ENCODE results near the gene HSPA6. TPM values are rescaled to one million over a fixed set of nuclear protein-coding genes. Genes with fewer than 3 reads are reported as not detected.
"Not testable (repeated sequence)": the region's sequence is repeated elsewhere in the genome, so short reads cannot be mapped to it uniquely, and the experiment has no call there.

The HSPA6 gene
- 1 to 10 TPM in 2 of 4 donors, under 1 TPM in 2; 0.35 to 5.8 (median 0.91) TPM for total RNA-seq

DNA sequence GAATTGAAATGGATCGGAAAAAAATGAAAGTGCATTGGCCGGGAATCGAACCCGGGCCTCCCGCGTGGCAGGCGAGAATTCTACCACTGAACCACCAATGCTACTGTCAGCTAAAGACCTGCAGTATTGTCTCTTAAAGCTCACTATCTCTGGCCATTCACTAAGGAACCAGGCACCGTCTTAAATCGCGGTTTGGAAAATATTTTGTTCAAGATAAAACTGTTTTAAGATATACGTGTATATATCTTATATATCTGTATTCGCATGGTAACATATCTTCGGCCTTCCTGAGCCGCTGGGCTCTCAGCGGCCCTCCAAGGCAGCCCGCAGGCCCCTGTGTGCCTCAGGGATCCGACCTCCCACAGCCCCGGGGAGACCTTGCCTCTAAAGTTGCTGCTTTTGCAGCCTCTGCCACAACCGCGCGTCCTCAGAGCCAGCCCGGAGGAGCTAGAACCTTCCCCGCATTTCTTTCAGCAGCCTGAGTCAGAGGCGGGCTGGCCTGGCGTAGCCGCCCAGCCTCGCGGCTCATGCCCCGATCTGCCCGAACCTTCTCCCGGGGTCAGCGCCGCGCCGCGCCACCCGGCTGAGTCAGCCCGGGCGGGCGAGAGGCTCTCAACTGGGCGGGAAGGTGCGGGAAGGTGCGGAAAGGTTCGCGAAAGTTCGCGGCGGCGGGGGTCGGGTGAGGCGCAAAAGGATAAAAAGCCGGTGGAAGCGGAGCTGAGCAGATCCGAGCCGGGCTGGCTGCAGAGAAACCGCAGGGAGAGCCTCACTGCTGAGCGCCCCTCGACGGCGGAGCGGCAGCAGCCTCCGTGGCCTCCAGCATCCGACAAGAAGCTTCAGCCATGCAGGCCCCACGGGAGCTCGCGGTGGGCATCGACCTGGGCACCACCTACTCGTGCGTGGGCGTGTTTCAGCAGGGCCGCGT lies at the start of gene HSPA6:
Gene HSPA6 (plus strand): TSS at position 724 of the 925 bp plus-strand sequence. CDS start 119 bp downstream, at position 843.
- not testable (repeated sequence) for H3K36me3 ChIP-seq, H3K9me3 ChIP-seq, H3K27me3 ChIP-seq, H3K4me1 ChIP-seq
- DNase-seq: peak; percentile 73 to 77 (median 75)
- Histone ChIP-seq H3K4me3 (peak within 1 kb of the TSS; percentile 67 to 85 (median 72)), H3K27ac (peak within 1 kb of the TSS; percentile 68 to 81 (median 78))

DNA sequence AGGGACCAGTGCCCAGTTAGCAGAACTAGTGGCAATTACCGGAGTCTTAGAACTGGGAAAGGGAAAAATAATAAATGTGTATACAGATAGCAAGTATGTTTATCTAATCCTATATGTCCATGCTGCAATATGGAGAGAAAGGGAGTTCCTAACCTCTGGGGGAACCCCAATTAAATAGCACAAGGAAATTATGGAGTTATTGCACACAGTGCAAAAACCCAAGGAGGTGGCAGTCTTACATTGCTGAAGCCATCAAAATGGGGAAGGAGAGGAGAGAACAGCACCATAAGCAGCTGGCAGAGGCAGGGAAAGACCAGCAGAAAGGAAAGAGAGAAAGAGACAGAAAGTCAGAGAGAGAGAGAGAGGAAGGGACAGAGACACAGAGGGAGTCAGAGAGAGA lies 46.6 kb upstream of the HSPA6 start:
- not testable (repeated sequence) for H3K27me3 ChIP-seq, H3K9me3 ChIP-seq, H3K36me3 ChIP-seq, H3K27ac ChIP-seq, DNase-seq, H3K4me3 ChIP-seq, H3K4me1 ChIP-seq

DNA sequence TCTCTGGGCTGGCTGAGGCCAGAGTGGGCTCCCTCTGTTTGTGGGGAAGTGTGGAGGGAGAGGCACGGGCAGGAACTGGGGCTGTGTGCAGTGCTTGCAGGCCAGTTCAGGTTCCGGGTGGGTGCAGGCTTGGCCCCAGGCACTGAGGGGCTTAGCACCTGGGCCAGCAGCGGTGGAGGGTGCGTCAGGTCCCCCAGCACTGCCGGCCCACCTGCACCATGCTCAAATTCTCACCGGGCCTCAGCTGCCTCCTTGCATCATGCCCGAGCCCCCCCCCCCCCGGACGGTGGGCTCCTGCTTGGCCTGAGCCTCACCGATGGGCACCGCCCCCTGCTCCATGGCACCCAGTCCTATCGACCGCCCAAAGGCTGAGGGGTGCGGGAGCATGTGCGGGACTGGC lies 45.4 kb upstream of the HSPA6 start:
- no peak for DNase-seq
- H3K9me3 ChIP-seq: no peaks in the 10 kb centered on the region
- TF ChIP-seq POLR2A (IDR thresholded peaks at IDR 0.05): no peak
- TF ChIP-seq, protein P1, sequence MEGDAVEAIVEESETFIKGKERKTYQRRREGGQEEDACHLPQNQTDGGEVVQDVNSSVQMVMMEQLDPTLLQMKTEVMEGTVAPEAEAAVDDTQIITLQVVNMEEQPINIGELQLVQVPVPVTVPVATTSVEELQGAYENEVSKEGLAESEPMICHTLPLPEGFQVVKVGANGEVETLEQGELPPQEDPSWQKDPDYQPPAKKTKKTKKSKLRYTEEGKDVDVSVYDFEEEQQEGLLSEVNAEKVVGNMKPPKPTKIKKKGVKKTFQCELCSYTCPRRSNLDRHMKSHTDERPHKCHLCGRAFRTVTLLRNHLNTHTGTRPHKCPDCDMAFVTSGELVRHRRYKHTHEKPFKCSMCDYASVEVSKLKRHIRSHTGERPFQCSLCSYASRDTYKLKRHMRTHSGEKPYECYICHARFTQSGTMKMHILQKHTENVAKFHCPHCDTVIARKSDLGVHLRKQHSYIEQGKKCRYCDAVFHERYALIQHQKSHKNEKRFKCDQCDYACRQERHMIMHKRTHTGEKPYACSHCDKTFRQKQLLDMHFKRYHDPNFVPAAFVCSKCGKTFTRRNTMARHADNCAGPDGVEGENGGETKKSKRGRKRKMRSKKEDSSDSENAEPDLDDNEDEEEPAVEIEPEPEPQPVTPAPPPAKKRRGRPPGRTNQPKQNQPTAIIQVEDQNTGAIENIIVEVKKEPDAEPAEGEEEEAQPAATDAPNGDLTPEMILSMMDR (IDR thresholded peaks at IDR 0.05): no peak
- no peaks in the 10 kb centered on the region for H3K36me3 ChIP-seq
- no peaks in the 10 kb centered on the region for H3K4me1 ChIP-seq
- no peak overlapping the region for H3K27ac ChIP-seq
- no peak overlapping the region for H3K4me3 ChIP-seq
- no peaks in the 10 kb centered on the region for H3K27me3 ChIP-seq

DNA sequence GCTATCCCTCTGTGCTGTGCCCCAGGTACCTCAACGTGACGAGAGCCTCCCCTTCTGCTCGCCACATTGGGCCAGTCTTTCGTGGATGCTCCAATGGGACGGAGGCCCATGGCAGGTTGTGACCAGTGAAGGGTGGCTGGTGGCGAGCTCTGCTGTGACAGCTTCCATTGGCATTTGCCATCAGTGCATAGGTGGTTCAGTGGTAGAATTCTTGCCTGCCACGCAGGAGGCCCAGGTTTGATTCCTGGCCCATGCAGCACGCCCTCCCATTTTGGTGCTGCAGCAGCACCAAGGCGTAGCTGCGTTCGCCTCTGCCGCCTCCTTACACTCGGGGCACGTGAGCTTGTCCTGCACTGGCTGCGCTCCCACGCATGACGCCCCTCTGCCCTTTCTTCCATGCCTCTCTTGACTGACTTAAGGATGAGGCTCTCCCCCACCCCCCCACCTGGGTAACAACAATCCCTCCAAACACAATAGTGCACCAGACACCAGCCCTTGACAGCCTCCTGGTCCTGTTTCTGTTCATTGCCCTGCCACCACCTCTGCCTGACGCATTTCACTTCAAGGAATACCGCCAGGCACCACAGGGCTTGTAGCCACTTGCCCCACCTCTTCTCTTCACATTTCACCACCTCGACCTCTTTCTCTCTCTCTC lies 43.8 kb upstream of the HSPA6 start:
- H3K4me1 ChIP-seq: no peaks in the 10 kb centered on the region
- H3K9me3 ChIP-seq: no peaks in the 10 kb centered on the region
- H3K27ac ChIP-seq: no peak overlapping the region
- H3K4me3 ChIP-seq: no peak overlapping the region
- H3K27me3 ChIP-seq: no peaks in the 10 kb centered on the region
- DNase-seq: no peak
- TF ChIP-seq POLR2A (IDR thresholded peaks at IDR 0.05): no peak
- TF ChIP-seq, protein P1 (IDR thresholded peaks at IDR 0.05): no peak
- no peaks in the 10 kb centered on the region for H3K36me3 ChIP-seq

DNA sequence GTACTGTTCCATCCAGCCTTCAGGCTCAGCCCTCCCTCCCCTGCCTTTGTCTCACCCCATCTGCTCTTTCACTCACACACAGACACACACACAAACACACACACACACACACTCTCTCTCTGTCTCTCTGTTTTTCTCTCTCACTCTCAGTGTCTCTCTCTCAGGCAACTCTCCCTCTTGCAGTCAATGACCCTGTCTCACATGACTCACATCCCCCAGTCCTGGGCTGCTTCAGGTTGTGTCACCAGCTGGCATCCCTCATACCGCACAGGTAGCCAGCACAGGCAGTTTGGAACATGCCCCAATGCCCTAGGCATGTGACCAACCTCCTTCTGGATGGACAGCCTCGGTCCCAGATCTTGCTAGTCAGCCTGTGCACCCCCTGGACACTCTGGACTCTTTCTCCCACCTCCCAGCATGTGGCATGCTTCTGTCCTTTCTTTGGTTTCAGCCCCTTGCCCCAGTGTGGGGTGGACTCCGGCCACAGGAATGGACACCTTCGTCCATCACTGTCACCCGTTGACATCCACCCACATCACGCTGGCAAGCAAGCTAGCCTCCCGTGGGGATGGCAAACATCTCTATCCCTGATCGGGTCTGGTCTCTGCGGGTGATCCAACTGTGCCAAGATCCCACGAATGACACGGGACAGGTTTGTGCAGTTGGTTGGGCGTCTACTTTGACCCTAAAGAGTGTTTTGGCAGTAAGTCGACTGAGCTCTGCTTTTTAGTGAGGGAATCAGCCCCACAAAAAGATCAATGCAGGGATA lies 42.5 kb upstream of the HSPA6 start:
- Histone ChIP-seq H3K36me3 (no peaks in the 10 kb centered on the region), H3K27me3 (no peaks in the 10 kb centered on the region), H3K4me3 (no peak overlapping the region), H3K9me3 (no peaks in the 10 kb centered on the region), H3K4me1 (no peaks in the 10 kb centered on the region), H3K27ac (no peak overlapping the region)
- DNase-seq: no peak
- no peak for TF ChIP-seq POLR2A (IDR thresholded peaks at IDR 0.05)
- TF ChIP-seq, protein P1 (IDR thresholded peaks at IDR 0.05): no peak

DNA sequence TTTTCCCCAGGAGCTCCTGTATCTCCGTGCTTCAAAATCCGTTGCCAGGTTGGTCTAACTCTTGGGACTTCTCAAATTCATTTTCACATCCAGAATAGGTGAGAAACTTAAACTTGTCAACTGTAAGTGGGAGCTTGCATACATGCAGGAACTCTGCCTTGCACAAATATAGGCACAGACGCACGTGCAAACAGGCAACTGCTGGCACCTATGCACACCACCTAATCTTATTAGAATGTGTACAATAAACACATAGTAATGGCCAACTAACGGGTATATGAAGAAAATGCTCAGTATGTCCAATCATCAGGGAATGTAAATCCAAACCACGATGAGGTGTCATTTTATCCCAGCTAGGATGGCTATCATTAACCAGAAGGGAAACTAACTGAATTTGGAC lies 41.7 kb upstream of the HSPA6 start:
- no peak for TF ChIP-seq POLR2A (IDR thresholded peaks at IDR 0.05)
- Histone ChIP-seq H3K36me3 (no peaks in the 10 kb centered on the region), H3K4me1 (no peaks in the 10 kb centered on the region), H3K27ac (no peak overlapping the region), H3K27me3 (no peaks in the 10 kb centered on the region), H3K4me3 (no peak overlapping the region), H3K9me3 (no peaks in the 10 kb centered on the region)
- no peak for DNase-seq

DNA sequence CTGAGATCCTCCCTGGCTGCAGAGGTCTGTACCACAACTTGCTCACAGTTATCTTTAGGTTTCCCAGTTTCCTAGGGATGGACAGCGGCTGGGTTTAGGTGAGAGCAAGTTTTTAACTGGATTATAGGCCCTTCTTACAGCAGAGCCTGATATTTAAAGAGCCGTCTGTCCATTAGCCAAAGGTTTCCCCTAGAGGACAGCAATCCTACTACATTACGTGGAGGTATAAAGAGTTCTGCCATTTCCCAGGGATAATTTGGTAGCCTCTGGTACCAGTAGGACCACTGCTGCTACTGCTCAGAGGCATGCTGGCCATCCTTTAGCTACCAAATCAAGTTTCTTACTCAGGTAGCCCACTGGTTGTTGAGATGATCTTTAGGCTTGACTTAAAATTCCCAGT lies 41.0 kb upstream of the HSPA6 start:
- Histone ChIP-seq H3K27ac (no peak overlapping the region), H3K4me1 (no peaks in the 10 kb centered on the region), H3K9me3 (no peaks in the 10 kb centered on the region), H3K4me3 (no peak overlapping the region), H3K27me3 (no peaks in the 10 kb centered on the region), H3K36me3 (no peaks in the 10 kb centered on the region)
- no peak for DNase-seq
- TF ChIP-seq, protein P1 (IDR thresholded peaks at IDR 0.05): no peak
- TF ChIP-seq POLR2A (IDR thresholded peaks at IDR 0.05): no peak
